Gastrocnemius medialis (tissue), 4 donors: ENCODE measurements around the gene ECEL1. TPM values are rescaled to one million over a fixed set of nuclear protein-coding genes. Genes with fewer than 3 reads are reported as not detected.

Experiments
- ATAC-seq, 2 donors: fragments of 150-250 bp; one replicate each; pipeline ENCODE4 v1.9.1; 2016
- DNase-seq, 2 donors: peaks; one replicate each; pipeline ENCODE4 v3.0.0-alpha.2; 2019
- H3K27ac ChIP-seq, 4 donors: fragments of 200-600 bp; sonication (generic); 1 replicate in 1 of 4; 2 replicates in 3 of 4; pipeline ENCODE4 v1.5.1; 2016 to 2018; ENCODE audit warnings: mild to moderate bottlenecking in 2 of 4, moderate library complexity in 1 of 4
- H3K27me3 ChIP-seq, 3 donors: fragments of 200-600 bp; sonication (generic) in 2 of 3; 1 replicate in 1 of 3; 2 replicates in 2 of 3; pipeline versions ENCODE4 v1.5.1 to v1.6.0; 2016 to 2019; ENCODE audit warnings: mild to moderate bottlenecking in 1 of 3, moderate library complexity in 1 of 3
- H3K36me3 ChIP-seq, 2 donors: fragments of 200-600 bp; sonication (generic) in 1 of 2; one replicate each; pipeline ENCODE4 v1.5.1; 2017 to 2018
- H3K4me1 ChIP-seq, 2 donors: fragments of 200-600 bp; sonication (generic) in 1 of 2; one replicate each; pipeline ENCODE4 v1.5.1; 2016 to 2017; ENCODE audit warnings: mild to moderate bottlenecking in 2 of 2
- H3K4me3 ChIP-seq, 4 donors: fragments of 200-600 bp; sonication (generic) in 3 of 4; 1 replicate in 1 of 4; 2 replicates in 3 of 4; pipeline ENCODE4 v1.5.1; 2016 to 2019; ENCODE audit warnings: mild to moderate bottlenecking in 2 of 4
- H3K9me3 ChIP-seq, 3 donors: fragments of 200-600 bp; sonication (generic) in 2 of 3; 1 replicate in 1 of 3; 2 replicates in 2 of 3; pipeline ENCODE4 v1.5.1; 2016 to 2019
- POLR2A ChIP-seq, 2 donors: fragments of 450-650 bp; IDR thresholded peaks; one replicate each; pipeline ENCODE4 v1.6.1; 2017; ENCODE audit warnings: antibody characterized with exemption in 2 of 2, mild to moderate bottlenecking in 2 of 2, moderate library complexity in 2 of 2
- in situ Hi-C, 4 donors: fragments of 200-750 bp; cut with MboI; loops; one replicate each; pipeline versions ENCODE4 v1.15.0 to v1.8.0; 2017; ENCODE audit warnings: low sequenced_read_pairs in 4 of 4
- intact Hi-C: fragments of 100-400 bp; cut with DNase I; formaldehyde crosslinking; loops from one replicate; pipeline ENCODE4 v1.15.1; 2023; ENCODE audit warnings: low total_unique reads
- total RNA-seq, 4 donors: library from RNA; depleted of rRNA; stranded (reverse); fragments of >200 nt; gene quantifications; one replicate each; pipeline versions ENCODE4 v1.1.0 to v1.2.3, GENCODE V29; 2016
- TF ChIP-seq, protein P1 (sequence below), 5 experiments: fragments of 450-650 bp in 3 of 5; fragments of 200-600 bp in 2 of 5; sonication (generic) in 2 of 5; IDR thresholded peaks in 4 of 5; conservative IDR thresholded peaks in 1 of 5; 1 replicate in 4 of 5; 2 replicates in 1 of 5; pipeline ENCODE4 v1.5.1; 2016 to 2019; ENCODE audit warnings: antibody characterized with exemption in 5 of 5, mild to moderate bottlenecking in 3 of 5, moderate library complexity in 3 of 5

ECEL1 gene
- total RNA-seq, 4 donors from 2014 or later, result 0.51 to 1.5 (median 0.55) TPM; not detected in 1

DNA sequence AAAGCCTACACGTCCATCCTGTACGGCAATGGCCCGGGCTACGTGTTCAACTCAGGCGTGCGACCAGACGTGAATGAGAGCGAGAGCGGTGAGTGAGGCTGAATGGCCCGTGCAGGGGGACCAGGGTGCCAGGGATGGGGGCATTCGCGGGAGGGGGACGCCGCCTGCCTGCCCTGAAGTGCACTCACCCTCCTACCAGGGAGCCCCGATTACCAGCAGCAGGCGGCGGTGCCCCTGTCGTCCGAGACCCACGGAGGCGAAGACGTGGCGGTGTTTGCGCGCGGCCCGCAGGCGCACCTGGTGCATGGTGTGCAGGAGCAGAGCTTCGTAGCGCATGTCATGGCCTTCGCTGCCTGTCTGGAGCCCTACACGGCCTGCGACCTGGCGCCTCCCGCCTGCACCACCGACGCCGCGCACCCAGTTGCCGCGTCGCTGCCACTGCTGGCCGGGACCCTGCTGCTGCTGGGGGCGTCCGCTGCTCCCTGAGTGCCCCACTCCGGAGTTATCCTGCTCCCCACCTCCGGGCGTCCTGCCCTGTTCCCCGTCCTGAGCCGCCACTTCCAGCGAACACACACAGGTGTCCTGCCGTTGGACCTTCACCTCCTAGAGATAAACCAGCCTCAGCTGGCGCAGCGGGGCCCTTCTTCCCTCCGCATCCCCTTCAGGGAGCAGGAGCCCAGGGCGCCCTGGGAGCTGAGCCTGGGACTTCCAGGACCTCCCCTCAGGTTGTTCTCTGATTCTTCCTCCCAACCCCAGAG is 28.8 kb downstream of the ECEL1 start:
- Histone ChIP-seq H3K27ac (no peak overlapping the region), H3K36me3 (no peaks in the 10 kb centered on the region), H3K27me3 (peaks cover 0 to 13% (median 0%) of the 10 kb centered on the region in 3 donors), H3K4me1 (no peaks in the 10 kb centered on the region), H3K4me3 (no peak overlapping the region), H3K9me3 (no peaks in the 10 kb centered on the region)
- ATAC-seq (no peak), DNase-seq (no peak)
- intact Hi-C loops (no loop called here), in situ Hi-C loops (loop anchor here in 1 of 4 donors (10.0 kb wide), 1 partner anchor 56 kb away; no protein-coding TSS in a partner anchor)
- TF ChIP-seq, protein P1, sequence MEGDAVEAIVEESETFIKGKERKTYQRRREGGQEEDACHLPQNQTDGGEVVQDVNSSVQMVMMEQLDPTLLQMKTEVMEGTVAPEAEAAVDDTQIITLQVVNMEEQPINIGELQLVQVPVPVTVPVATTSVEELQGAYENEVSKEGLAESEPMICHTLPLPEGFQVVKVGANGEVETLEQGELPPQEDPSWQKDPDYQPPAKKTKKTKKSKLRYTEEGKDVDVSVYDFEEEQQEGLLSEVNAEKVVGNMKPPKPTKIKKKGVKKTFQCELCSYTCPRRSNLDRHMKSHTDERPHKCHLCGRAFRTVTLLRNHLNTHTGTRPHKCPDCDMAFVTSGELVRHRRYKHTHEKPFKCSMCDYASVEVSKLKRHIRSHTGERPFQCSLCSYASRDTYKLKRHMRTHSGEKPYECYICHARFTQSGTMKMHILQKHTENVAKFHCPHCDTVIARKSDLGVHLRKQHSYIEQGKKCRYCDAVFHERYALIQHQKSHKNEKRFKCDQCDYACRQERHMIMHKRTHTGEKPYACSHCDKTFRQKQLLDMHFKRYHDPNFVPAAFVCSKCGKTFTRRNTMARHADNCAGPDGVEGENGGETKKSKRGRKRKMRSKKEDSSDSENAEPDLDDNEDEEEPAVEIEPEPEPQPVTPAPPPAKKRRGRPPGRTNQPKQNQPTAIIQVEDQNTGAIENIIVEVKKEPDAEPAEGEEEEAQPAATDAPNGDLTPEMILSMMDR (IDR thresholded peaks at IDR 0.05 in 4 of 5, conservative IDR thresholded peaks at IDR 0.05 in 1 of 5), result no peak
- no peak for TF ChIP-seq POLR2A (IDR thresholded peaks at IDR 0.05)

DNA sequence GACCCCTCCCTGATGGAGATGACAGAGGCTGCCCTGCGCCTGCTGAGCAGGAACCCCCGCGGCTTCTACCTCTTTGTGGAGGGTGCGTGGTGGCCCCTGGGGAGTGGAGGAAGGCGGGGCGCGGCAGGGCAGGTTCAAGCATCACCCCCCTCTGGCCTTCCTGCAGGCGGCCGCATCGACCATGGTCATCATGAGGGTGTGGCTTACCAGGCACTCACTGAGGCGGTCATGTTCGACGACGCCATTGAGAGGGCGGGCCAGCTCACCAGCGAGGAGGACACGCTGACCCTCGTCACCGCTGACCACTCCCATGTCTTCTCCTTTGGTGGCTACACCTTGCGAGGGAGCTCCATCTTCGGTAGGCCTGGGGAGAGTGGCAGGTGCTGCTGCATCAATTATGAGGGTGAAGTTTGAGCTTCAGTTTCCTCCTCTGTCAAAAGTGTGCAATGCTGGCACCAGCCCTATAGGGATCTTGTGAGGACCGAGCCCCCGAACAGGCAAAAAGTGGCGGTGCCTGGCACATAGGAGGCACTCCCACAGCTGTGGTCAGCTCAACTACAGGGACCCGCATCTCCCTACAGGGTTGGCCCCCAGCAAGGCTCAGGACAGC is 29.5 kb downstream of the ECEL1 start:
- intact Hi-C loops, result no loop called here
- H3K27ac ChIP-seq, result no peak overlapping the region
- ATAC-seq (no peak), DNase-seq (no peak)
- no peak for TF ChIP-seq POLR2A (IDR thresholded peaks at IDR 0.05)
- TF ChIP-seq, protein P1 (IDR thresholded peaks at IDR 0.05 in 4 of 5, conservative IDR thresholded peaks at IDR 0.05 in 1 of 5), result no peak
- peaks cover 0 to 13% (median 0%) of the 10 kb centered on the region in 3 donors for H3K27me3 ChIP-seq
- no peaks in the 10 kb centered on the region for H3K36me3 ChIP-seq
- in situ Hi-C loops, result loop anchor here in 1 of 4 donors (10.0 kb wide), 1 partner anchor 57 kb away; no protein-coding TSS in a partner anchor
- H3K4me1 ChIP-seq, result no peaks in the 10 kb centered on the region
- no peaks in the 10 kb centered on the region for H3K9me3 ChIP-seq
- no peak overlapping the region for H3K4me3 ChIP-seq

DNA sequence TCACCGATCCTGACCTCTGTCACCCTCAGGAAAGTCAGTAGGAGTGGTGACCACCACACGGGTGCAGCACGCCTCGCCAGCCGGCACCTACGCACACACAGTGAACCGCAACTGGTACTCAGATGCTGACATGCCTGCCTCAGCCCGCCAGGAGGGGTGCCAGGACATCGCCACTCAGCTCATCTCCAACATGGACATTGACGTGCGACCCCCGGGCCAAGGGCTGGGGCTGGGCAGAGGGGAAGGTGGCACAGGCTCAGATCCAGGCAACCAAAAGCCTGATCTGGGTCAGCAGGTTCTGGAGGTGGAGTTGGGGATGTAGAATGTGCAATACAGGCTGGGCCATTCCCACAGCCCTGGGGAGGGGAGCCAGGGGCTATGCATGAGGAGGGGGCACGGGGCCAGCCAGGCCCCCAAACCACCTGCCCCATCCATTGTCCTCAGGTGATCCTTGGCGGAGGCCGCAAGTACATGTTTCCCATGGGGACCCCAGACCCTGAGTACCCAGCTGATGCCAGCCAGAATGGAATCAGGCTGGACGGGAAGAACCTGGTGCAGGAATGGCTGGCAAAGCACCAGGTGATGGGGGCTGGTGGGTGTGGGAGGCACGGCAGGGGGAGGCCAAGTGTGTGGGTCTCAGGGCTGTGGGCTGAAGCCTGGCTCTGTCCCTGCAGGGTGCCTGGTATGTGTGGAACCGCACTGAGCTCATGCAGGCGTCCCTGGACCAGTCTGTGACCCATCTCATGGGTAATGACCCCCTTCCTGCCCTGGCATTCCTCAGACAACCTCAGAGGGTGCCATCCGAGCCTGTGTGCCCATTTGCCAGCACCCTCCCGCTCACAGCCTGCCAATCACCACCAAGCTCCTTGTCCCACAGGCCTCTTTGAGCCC is 30.3 kb downstream of the ECEL1 start:
- in situ Hi-C loops, result loop anchor here in 1 of 4 donors (10.0 kb wide), 1 partner anchor 57 kb away; no protein-coding TSS in a partner anchor
- no peak for ATAC-seq
- Histone ChIP-seq H3K27me3 (peaks cover 0 to 13% (median 0%) of the 10 kb centered on the region in 3 donors), H3K4me1 (no peaks in the 10 kb centered on the region), H3K9me3 (no peaks in the 10 kb centered on the region), H3K4me3 (no peak overlapping the region), H3K27ac (no peak overlapping the region), H3K36me3 (no peaks in the 10 kb centered on the region)
- TF ChIP-seq POLR2A (IDR thresholded peaks at IDR 0.05), result no peak
- intact Hi-C loops, result no loop called here
- DNase-seq, result no peak

DNA sequence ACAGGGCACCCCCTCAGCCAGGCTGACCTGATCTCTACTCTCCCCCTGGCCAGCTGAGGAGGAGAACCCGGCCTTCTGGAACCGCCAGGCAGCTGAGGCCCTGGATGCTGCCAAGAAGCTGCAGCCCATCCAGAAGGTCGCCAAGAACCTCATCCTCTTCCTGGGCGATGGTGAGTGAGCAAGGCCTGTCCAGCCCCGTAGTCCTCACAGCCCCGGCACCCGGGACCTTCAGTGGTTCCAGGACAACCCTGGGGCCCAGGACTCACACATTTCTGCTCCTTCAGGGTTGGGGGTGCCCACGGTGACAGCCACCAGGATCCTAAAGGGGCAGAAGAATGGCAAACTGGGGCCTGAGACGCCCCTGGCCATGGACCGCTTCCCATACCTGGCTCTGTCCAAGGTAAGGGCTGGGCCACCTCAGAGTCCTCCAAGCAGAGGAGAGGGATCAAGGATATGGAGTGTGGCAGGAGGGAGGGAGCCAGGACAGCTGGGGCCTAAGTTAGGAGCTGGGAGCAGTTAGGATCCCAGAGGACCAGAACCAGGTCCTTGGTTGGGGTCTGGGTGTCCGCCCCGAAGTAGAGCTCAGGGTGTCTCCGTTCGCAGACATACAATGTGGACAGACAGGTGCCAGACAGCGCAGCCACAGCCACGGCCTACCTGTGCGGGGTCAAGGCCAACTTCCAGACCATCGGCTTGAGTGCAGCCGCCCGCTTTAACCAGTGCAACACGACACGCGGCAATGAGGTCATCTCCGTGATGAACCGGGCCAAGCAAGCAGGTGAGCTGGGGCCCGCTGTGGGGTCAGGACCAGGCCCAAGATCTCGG is 31.1 kb downstream of the ECEL1 start:
- ATAC-seq (no peak), DNase-seq (no peak)
- Histone ChIP-seq H3K4me3 (no peak overlapping the region), H3K27me3 (peaks cover 0 to 13% (median 0%) of the 10 kb centered on the region in 3 donors), H3K4me1 (no peaks in the 10 kb centered on the region), H3K27ac (no peak overlapping the region), H3K36me3 (no peaks in the 10 kb centered on the region), H3K9me3 (no peaks in the 10 kb centered on the region)
- TF ChIP-seq, protein P1 (IDR thresholded peaks at IDR 0.05 in 4 of 5, conservative IDR thresholded peaks at IDR 0.05 in 1 of 5), result no peak
- no peak for TF ChIP-seq POLR2A (IDR thresholded peaks at IDR 0.05)
- intact Hi-C loops (no loop called here), in situ Hi-C loops (loop anchor here in 1 of 4 donors (10.0 kb wide), 1 partner anchor 58 kb away; no protein-coding TSS in a partner anchor)
